Left kidney (tissue), 2 donors: ENCODE data around the gene SLC66A1. TPM values are rescaled to one million over a fixed set of nuclear protein-coding genes. Genes with fewer than 3 reads are reported as not detected.

Experiments
- DNase-seq: peaks from one replicate; pipeline ENCODE4 v3.0.0-alpha.2; 2013
- polyA plus RNA-seq: library from polyadenylated mRNA; unstranded; fragments of 120-200 nt; gene quantifications from one replicate; pipeline ENCODE4 v1.2.1, GENCODE V29; 2013; ENCODE audit not compliant: insufficient read length

SLC66A1 gene
- polyA plus RNA-seq, 1 donor, result 13.3 TPM

GRCh38 chr1:19377812-19378718 is 65.9 kb downstream of the SLC66A1 start:
- no peak for DNase-seq

Other genes starting within 250 kb of the SLC66A1 start
- gene UBR4, start 102.1 kb upstream of the SLC66A1 start, polyA plus RNA-seq, result 150 TPM
- 63.2 TPM for gene EMC1, start 60.8 kb upstream of the SLC66A1 start, polyA plus RNA-seq
- gene MRTO4, start 60.5 kb upstream of the SLC66A1 start, polyA plus RNA-seq, result 32.4 TPM
- 2.6 TPM for gene AKR7A3, start 23.6 kb upstream of the SLC66A1 start, polyA plus RNA-seq
- gene AKR7A2, start 182 bp upstream of the SLC66A1 start, polyA plus RNA-seq, result 76.2 TPM
- gene CAPZB, start 173.2 kb downstream of the SLC66A1 start, polyA plus RNA-seq, result 217 TPM